ENCODE measurements around the gene ZCCHC24. TPM values are rescaled to one million over a fixed set of nuclear protein-coding genes. Genes with fewer than 3 reads are reported as not detected.

Gene ZCCHC24
- total RNA-seq, 1 donor, result 56.0 TPM

GRCh38 chr10:79350407-79351154 is 94.8 kb downstream of the ZCCHC24 start:
- no peak for TF ChIP-seq CTCF (IDR thresholded peaks at IDR 0.05; ENCODE audit: insufficient read depth, low read length)
- H3K4me3 ChIP-seq (ENCODE audit: low read depth, low read length), result no peak overlapping the region
- no peak for DNase-seq (ENCODE audit: low read depth)

- H3K4me3 ChIP-seq (ENCODE audit: low read depth, low read length), result peak overlapping the region; percentile 84
- DNase-seq (ENCODE audit: low read depth), result no peak
- TF ChIP-seq CTCF (IDR thresholded peaks at IDR 0.05; ENCODE audit: insufficient read depth, low read length), result no peak
These were observed 95.5 kb downstream of the ZCCHC24 start for GRCh38 chr10:79349766-79350406.

GRCh38 chr10:79349072-79349491 is 96.3 kb downstream of the ZCCHC24 start:
- peak overlapping the region; percentile 84 for H3K4me3 ChIP-seq (ENCODE audit: low read depth, low read length)
- DNase-seq (ENCODE audit: low read depth), result no peak
- no peak for TF ChIP-seq CTCF (IDR thresholded peaks at IDR 0.05; ENCODE audit: insufficient read depth, low read length)

- DNase-seq (ENCODE audit: low read depth), result peak; percentile 30
- no peak for TF ChIP-seq CTCF (IDR thresholded peaks at IDR 0.05; ENCODE audit: insufficient read depth, low read length)
- peak overlapping the region; percentile 84 for H3K4me3 ChIP-seq (ENCODE audit: low read depth, low read length)
These were observed 96.8 kb downstream of the ZCCHC24 start for GRCh38 chr10:79348640-79348988.

GRCh38 chr10:79347894-79348639 is 97.4 kb downstream of the ZCCHC24 start:
- DNase-seq (ENCODE audit: low read depth), result peak; percentile 65
- no peak for TF ChIP-seq CTCF (IDR thresholded peaks at IDR 0.05; ENCODE audit: insufficient read depth, low read length)
- H3K4me3 ChIP-seq (ENCODE audit: low read depth, low read length), result peak overlapping the region; percentile 84

GRCh38 chr10:79347226-79347893 is 98.1 kb downstream of the ZCCHC24 start, which contains the start of gene PPIF:
PPIF (plus strand) TSS chr10:79347469; CDS start chr10:79347549, 80 bp downstream.
- peak; percentile 87 for DNase-seq (ENCODE audit: low read depth)
- TF ChIP-seq CTCF (IDR thresholded peaks at IDR 0.05; ENCODE audit: insufficient read depth, low read length), result peak; percentile 84
- H3K4me3 ChIP-seq (ENCODE audit: low read depth, low read length), result peak within 1 kb of the TSS; percentile 84
